ENCODE data around the gene RPL38.

The RPL38 gene

DNA sequence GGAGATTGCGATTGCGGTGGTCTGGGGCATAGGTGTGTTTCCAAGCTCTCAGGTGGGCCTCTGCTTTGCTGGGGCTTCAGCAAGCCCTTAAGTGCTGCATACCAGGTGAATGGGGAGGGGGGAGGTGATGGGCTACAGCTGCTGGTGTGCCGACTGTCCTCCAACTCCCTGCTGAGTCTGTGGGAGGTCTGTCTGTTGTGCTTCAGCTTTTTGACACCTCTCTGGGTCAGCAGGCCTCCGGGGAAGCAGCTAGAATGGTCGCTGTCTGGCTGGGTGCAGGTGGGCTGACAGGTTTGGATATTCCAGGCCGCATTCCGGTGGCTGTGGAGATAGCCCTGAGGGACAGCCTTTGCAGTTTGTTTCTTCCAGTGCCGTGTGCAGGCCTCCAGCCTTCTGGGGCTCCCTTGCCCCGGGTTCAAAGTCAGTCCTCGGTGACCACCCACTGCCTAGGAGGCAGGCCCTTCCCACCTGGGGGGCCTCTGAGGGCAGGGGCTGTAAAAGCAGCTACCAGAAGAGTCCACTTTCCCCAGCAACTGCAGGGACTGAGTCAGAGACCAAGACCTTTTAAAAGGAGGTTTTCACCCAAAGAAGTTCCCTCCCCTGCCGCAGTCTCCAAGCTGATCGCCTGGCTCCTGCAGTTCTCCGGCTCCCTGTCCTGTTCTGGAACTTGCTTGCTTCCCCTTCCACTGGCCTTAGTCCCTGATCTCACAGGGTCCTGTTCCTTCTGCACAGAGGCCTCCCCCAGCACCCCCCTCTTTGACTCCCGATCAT lies 7.8 kb downstream of the RPL38 start:
- DNase-seq (ENCODE audit: low read depth), result no peak

DNA sequence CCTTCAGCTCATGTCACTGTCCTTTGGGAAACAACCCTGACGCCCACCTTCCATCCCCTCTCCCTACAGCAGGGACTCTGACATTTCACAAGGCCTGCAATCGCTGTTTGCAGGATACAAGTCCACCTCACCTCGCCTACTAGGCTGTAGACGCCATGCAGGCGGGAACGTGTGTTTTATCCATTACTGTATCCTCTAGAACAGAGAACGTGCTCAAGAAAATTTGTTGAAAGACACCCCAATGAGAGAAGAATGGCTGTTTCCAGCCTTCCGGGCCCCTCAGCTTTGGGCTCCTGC lies 8.4 kb downstream of the RPL38 start:
- DNase-seq (ENCODE audit: low read depth), result no peak

DNA sequence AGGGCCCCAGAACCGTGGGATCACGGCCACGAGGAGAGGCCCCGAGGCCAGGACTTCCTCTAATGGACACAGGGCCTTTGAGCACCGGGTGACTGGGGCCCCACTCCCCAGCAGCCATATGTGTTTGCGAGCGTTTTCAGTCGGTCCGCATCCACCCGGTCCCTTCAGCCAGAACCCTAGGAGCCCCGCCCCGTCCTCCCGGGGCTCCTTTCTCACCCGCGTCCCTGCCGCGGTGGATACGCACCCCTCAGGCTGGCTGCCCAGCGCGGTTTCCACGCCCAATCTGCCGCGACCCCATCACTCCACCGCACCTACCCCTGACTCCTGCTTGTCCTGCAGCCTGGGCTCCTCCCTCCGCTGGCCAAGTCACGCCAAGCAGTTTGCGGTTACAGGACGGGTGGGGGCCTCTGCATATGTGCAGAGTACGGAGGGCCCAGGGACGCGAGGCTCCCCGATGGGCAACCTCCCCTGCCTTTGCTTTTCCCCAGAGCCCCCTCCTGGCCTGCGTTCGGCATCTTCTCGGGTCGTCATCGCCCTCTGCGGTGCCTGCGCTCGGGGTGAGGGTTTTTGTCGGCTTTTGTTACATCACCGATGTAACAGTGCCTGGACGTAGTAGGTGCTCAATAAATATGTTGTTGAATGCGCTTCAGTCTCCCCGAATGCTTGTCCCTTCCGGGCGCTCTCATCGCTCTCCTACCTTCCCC lies 8.9 kb downstream of the RPL38 start:
- DNase-seq (ENCODE audit: low read depth), result no peak

DNA sequence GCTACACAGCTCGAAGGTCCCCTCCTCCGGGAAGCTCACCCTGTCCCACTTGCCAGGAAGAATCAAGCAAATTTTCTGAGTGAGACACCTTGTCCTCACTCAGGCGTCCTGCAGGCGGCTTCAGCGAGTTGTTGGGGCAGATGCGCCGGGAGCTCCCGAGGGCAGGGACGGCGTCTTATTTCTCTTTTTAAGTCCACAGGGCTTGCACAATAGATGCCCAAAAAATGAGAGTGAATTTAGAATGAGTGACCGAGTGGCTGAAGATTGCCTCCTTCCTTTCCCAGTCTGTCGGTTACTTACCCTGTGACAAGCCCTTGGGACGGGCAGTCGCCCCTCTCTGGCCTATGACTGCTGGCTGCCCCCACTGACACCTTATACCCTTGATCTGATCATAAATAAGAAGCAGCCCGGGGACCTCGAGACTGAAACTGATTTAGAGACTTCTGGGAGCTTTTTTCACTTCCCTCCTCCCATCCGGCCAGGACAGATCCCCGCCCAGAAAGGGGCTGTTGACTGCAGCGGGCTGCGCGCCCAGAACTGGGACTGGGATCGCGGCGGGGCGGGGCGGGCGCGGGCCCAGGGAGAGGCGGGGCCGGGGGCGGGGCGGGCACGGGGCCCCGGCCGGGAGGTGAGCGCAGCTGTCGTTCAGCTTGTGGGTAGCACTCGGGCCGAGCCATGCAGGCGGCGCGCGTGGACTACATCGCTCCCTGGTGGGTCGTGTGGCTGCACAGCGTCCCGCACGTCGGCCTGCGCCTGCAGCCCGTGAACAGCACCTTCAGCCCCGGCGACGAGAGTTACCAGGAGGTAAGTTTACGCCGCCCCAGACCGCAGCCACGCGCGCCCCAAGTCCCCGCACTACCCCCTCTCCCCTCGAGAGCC lies 9.7 kb downstream of the RPL38 start, which contains the start of gene TTYH2:
Gene TTYH2 (plus strand): TSS at position 659 of the 879 bp plus-strand sequence. CDS start 17 bp downstream, at position 676.
- peak; percentile 68 for DNase-seq (ENCODE audit: low read depth)

DNA sequence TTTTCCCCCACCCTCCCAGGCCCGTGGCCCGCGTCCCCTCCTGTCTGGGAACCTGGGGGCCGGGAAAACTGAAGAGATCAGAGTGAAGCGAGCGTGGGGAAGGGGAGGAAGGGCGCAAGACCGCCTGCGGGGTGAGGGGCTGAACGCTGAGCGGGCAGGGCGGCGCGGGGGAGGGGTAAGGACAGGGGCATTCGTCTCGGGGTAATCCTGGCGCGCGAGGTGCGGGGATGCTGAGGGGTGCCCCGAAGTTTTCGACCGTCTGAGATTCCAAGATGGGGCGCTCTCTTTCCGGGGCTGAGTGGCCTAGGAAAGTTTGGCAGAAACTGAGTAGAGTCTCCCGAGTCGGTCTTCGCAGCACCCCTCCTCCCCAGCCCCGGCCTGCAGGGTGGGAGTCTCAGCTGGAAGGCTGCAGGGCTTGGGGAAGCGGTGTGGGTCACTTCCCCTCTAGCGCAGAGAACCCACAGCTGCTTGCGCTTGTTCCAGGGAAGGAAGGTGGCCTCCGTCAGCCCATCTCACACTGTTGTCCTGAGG lies 10.4 kb downstream of the RPL38 start:
- DNase-seq (ENCODE audit: low read depth), result no peak

DNA sequence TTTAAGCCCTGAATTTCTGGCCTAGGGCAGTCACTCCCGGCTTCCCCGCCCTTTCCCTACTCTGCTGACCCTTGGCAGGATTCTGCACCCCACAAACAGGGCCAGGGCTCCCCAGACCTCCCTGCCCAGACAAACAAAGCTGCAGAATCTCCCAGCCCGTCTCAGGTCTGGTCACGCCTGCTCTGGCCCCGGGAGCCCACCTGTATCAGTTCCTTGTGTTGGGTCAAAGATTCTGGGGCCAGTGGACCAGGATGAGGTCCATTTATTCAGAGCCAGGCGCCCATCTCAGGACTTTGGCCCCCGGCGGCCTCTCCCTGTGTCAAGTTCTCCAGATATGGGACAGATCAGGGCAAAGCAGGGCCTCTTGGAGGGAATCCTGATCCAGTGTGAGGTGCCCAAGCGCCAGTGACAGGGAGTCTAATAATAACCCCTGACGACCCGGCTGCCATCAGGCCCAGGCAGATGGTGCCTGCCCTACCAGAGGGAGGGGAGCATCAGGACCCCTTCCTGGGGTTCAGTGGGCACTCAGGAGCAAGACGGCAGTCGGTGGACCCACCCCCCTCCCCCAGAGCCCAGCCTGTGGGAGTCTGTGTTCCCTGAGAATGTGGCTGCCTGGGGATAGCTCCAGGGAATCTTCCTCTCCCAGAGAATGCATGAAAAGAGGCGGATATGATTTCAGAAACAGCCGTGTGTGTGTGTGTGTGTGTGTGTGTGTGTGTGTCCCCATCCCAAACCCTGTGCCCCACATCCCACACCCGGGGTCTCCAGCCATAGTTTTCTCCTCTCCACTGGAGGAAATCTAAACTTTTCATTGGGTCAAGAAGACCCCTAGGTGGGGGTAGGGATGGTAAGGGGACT lies 11.2 kb downstream of the RPL38 start:
- DNase-seq (ENCODE audit: low read depth), result no peak

DNA sequence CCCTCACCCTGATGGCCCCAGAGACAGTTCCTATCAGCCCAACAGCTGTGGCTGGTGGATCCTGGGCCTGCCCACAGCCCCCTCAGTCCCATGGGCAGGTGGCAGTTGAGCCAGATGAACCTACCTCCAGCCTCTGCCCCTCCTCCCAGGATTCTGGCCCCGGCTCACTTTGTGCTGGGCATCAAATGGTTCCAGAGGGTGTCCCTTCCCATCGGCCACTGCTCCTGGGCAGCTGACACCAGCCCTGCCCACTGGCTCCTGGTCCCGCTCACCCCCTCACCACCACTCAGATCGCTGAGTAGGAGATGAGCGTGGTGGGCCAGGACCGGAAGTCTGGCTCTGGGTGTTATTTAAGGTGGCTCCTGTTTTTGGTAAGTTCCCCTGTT lies 11.9 kb downstream of the RPL38 start:
- no peak for DNase-seq (ENCODE audit: low read depth)

DNA sequence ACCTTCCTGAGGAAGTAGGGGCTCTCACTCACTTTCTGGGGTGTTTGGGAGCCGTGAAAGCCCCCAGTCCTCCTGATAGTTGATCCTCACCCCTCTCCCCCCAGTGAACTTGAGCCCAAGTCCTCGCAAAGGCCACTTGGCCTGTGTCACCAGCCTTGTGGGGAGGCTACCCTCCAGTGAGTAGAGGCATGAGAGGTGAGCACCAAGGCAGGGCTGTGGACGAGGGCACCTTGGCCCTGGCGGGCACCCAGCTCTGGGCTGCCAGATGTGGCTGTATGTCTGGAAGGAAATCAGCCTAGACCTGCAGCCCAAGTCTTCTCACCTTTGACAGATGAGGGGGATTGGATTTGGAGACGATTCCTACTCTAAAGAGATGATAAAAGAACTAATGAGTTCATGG lies 13.0 kb downstream of the RPL38 start:
- no peak for DNase-seq (ENCODE audit: low read depth)

DNA sequence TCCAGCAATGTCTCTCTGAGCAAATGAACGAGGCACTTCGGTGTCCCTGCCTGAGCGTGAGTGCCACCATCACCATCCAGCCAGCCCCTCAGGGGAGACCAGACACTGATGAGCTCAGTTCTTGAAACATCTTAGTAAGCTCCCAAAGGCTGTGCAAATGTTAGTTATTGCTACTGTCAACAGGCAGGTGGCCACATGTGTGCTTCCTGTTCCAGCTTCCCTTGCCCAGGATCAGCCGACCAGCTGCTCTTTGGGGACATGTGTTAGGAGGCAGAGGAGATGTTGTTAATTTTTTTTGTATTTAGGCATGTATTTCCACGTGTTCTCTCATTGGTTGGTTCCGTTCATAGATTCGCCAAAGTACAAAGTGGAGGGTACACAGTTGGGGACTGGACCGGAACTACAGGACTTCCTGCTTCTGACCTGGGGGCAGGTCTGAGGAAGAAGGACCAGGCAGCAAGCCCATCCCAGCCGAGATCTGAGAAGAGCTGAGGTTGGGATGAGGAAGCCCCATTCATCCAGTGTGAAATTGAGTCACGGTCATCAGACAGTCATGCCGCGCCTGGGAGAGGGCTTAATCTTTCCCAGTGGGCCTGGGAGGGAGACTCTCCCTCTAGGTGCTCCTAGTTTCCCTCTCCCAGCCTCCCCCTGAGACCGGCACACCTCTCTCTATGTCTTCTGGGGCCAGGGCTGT lies 13.7 kb downstream of the RPL38 start:
- DNase-seq (ENCODE audit: low read depth), result no peak

DNA sequence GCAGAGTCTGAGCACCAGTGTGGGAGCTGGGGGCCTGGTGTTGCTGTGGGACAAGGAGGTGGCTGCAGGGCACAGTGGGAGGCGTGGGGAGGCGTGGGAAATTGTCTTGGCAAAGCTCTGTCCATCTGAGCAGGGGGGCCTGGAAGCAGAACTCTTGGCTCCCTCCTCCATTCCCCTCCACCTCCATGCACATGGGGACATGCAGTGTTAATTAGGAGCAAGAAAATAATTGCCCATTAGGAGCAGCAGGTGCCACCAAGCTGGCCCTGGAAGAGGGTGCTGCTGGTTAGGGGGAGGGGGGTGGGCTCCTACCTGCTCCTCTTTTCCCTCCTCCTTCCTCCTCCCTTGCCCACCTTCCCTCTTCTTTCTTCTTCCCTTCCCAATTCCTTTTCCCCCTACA lies 14.4 kb downstream of the RPL38 start:
- no peak for DNase-seq (ENCODE audit: low read depth)

DNA sequence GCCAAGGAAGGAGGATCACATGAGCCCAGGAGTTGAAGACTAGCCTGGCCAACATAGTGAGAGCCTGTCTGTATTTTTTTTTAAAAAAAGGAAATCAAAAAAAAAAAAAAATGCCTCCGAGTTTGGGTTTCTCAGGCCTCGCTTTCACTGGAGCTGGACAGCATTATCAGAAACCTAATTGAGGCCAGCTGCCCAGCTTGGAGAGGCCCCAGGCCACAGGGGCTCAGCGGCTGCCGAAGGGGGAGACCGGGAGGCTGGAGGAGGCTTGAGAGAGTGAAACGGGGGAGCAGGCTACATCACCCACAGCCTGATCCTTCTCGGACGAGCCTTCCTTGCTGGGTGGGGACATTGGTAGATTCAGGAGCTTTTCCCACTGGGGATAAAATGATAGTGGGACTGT lies 15.0 kb downstream of the RPL38 start:
- DNase-seq (ENCODE audit: low read depth), result no peak

DNA sequence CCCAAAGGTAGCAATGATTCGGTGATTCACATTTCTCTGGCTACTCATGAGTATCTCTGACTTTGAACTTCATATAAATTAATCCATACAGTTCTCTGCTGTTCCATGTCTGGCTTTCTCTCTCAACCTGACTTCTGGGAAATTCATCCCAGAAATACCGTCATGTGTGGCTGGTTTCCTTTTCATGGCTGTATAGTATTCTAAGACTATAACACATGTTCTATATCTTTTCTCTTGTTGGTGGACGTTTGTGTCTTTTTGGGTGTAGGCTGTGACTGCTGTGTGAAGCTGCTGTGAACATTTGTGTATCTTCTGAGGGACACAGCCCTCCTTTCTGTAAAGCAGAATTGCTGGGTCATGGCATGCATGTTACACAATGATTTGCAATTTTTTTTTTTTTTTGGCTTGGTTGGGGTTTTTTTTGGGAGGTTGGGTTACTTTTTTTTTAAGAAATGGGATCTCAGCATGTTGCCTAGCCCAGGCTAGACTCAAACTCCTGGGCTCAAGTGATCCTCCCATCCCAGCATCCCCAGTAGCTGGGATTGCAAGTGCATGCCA lies 16.2 kb downstream of the RPL38 start:
- no peak for DNase-seq (ENCODE audit: low read depth)

DNA sequence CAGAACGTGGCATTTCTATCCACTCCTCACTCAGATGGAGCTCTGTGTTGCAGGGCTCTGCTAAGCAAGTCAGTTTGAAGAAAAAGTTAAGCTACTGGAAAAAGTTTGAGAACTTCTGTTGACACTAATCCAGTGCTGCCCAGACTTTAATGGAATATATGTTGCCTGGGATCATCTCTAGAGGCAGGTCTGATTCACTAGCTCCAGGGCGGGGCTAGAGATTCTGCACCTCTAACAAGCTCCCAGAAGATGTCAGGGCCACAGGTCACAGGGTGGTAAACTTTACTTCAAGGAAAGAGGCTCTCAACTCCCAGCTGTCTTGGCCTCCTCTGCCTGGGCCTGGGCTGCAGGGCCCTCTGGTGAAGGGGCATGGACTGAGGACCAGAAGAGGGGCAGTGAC lies 16.7 kb downstream of the RPL38 start:
- no peak for DNase-seq (ENCODE audit: low read depth)

DNA sequence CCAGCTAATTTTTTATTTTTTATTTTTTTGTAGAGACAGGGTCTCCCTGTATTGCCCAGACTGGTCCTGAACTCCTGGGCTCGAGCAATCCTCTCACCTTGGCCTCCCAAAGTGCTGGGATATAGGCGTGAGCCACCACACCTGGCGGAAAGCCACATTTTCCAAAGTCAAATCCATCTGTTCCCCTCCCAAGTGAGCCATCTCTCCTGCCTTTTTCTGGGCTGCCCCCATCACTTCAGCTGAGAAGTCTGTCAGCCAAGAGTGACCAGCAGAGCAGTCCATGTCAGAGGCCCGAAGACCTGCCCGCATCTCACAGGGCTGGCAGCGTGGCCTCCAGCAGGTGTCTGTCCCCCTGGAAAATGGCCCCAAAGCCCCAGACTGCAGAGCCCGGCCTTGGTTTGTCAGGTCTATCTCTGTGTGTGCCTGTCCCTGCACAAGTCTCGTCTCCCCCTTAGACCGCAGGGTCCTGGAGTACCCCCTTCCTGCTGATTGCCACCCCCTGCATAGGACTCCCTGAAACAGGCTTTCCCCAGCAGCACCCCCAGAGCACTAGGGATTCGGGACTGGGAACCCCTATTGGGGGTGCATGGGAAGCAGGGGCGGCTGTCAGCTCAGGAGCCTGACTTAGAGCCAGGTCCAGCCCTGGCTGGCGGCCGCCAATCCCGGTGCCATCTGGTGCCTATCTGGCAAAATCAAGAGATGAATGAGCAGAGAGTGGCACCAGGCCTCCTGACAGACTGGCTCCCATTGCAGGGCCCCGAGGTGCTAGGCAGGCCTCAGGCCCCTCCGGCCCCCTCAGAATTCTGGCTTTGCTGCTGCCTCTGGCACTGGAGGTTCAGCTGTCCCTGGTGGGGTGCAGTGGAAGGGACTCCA lies 17.7 kb downstream of the RPL38 start:
- no peak for DNase-seq (ENCODE audit: low read depth)

DNA sequence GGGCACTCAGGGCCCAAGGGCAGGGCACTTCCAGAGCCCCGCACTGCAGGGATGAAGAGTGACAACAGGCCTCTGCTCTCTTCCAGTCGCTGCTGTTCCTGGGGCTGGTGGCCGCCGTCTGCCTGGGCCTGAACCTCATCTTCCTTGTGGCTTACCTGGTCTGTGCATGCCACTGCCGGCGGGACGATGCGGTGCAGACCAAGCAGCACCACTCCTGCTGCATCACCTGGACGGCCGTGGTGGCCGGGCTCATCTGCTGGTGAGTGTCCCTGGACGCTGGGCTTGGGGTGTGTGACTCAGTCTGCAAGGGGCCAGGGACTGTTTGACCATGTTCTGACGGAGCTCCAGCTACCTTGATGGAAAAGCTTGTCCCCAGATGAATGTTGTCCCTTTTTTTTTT lies 18.9 kb downstream of the RPL38 start:
- no peak for DNase-seq (ENCODE audit: low read depth)

DNA sequence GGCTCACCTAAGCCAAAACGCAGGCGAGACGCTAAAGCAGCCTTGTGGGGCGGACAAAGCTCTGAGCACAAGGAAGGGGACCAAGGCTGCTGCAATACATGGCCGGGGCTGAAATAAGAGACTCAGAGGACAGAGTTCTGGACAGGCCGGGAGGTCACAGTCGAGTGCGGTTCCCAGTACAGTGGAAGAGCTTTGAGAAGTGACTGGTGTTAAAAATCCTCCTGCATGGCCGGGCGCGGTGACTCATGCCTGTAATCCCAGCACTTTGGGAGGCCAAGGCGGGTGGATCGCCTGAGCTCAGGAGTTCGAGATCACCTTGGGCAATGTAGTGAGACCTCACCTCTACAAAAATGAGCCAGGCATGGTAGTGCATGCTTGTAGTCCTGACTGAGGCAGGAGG lies 20.4 kb downstream of the RPL38 start:
- no peak for DNase-seq (ENCODE audit: low read depth)

DNA sequence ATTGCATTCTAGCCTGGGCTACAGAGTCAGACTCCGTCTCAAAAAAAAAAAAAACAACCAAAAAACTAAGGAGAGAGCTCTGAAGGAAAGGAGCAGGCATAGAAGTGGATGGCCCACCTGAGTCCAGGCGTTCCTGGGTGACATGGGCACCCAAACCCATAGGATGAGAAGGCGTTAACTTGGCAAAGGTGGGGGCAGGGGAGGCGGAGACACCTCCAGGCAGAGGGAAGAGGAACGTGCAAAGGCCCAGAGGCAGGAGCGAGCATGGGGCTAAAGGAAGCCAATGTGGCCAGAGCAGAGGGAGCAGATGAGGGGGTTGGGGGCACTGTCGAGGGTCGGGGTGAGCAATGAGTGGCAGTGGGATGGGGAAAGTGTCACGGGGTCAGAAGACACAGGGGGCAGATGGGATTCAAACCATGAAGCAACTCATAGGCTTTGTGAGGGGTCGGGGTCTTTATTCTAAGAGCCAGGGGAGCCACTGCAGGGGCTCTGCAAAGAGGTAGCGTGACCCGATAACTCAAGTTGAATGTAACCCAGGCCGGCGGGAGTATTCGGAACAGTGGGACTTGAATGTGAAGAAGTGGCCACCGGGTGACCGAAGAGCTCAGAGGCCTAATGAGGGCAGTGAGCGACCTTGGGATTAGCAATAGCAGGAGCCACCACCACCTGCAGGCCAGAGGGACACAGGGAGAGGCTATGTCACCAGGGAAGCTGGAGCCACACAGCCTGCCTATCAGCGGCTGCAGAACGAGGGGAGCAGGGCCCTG lies 21.7 kb downstream of the RPL38 start:
- DNase-seq (ENCODE audit: low read depth), result no peak

DNA sequence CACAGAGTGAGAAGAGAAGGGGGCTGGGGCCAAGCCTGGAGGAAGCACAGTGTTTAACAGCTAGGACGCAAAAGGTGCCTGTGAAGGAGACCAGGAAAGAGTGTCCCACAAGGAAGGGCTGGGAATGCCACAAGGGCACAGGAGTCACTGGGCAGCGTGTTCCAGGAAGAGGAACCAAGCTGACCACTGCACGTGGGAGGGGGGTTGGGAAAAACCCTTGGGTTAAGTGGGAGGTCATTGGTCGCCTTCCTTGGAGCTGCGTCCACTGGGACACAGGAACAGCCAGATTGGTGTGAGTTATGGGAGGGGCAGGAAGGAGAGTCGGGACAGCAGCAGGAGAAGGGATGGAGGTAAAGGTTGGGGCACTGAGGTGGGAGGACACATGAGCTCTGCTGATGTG lies 22.8 kb downstream of the RPL38 start:
- no peak for DNase-seq (ENCODE audit: low read depth)

Data from T-helper 22 cell (primary cell).